Hematopoietic multipotent progenitor cell treated with erythropoietin and hydrocortisone succinate and interleukin-3 and kit ligand, for 15 days (in vitro differentiated cells): ENCODE results near the gene TRNAU1AP.
"Not testable (repeated sequence)": the region's sequence is repeated elsewhere in the genome, so short reads cannot be mapped to it uniquely, and the experiment has no call there.

Experiments
- DNase-seq: peaks from one replicate; pipeline ENCODE4 v3.0.0-alpha.2; 2015; ENCODE audit warnings: low spot score

Gene TRNAU1AP

DNA sequence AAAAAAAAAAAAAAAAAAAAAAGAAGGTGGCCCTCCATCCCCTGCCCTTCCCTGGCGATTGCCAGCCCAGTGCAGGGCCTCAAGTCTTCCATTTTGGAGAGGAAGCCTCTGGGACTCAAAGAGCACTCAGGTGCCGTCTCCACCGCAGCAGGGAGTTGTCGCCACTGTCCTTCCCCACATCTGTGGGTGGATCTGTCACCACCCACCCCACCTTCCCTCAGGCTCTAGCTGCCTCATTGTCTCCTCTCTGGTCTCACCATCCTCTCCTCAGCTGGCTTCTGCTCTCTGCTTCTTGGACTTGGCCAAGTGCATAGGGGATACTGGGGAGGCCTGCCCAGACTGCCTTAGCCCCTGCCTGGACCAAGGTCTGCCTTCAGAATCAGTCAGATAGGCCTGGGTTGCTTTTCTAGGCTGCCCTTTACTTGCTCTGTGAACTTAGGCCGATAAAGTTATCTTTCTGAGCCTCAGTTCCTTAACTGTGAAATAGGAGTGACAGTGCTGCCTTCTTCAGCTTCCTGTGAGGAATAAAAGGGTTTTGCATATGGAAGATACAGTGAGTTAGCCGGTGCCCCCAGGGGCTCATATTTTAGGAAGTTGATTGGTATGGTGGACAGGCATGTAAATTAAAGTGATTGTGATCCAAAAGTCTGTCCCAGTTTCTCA, 31.3 kb upstream of the TRNAU1AP start:
- DNase-seq = no peak

DNA sequence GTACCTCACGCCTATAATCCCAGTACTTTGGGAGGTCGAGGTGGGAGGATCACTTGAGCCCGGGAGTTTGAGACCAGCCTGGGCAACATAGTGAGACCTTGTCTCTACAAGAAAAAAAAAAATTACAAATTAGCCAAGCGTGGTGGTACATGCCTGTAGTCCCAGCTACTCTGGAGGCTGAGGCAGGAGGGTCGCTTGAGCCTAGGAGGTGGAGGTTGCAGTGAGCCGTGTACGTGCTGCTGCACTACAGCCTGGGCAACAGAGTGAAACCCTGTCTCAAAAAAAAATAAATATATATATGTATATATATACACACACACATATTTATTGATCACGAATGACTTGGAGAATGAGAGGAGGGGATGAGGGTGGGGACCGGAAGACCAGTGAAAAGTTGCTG, 30.3 kb upstream of the TRNAU1AP start:
- DNase-seq = not testable (repeated sequence)

DNA sequence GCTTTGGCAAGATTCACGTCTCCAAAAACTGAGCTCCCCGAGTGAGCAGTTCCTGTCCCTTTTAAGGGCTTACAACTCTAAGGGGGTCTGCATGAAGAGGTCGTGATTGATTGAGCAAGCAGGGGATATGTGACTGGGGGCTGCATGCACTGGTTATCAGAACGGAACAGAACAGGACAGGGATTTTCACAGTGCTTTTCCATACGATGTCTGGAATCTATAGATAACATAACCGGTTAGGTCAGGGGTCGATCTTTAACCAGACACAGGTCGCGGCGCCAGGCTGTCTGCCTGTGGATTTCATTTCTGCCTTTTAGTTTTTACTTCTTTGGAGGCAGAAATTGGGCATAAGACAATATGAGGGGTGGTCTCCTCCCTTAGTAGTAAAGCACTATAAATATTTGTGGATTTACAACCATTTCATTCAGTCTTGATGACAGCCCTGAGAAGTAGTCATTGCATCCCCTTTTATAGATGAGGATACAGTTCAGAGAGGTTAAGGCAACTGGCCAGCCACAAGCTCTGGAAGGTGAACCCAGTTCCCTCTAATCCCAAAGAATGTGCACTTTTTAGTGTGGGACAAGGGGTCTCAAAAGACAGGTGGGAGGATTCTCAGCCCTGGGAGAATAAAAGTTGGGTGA, 27.8 kb upstream of the TRNAU1AP start:
- not testable (repeated sequence) for DNase-seq

DNA sequence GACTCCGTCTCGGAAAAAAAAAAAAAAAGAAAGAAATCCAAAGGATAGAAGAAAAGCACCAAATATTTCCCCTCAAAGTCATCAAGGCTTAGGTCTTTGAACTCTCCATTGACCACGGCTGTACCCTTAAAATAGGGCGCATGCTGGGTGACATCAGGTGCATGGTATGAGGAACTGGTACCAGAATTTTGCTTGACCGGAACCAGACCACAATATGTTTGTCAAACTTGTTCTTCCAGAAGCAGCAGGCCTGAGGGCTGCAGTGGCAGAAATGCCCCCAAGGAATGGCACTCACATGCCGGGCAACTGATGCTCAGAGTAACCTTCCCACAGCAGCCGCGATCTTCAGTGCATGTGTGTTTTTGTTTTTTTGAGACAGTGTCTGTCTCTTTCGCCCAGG, 26.0 kb upstream of the TRNAU1AP start:
- no peak for DNase-seq

DNA sequence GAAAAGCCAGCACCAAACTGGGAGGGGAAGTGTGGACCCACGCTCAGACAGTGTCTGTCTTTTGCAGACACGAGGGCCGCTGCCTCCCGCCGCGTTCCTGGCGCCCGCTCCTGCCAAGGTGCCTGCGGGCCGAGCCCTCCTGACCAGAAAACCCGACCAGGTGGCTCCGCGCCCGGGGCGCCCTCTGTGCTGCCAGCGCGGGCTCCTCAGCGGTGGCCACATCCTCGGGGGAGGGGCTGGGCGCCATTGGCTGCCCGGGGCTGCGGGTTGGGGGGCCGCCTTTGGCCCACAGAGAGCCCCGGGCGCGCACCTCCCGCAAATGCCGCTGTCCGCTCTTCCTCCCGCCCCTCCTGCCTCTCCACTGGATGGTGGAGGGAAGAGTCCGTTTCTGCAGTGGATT, 22.4 kb upstream of the TRNAU1AP start:
- DNase-seq = no peak

DNA sequence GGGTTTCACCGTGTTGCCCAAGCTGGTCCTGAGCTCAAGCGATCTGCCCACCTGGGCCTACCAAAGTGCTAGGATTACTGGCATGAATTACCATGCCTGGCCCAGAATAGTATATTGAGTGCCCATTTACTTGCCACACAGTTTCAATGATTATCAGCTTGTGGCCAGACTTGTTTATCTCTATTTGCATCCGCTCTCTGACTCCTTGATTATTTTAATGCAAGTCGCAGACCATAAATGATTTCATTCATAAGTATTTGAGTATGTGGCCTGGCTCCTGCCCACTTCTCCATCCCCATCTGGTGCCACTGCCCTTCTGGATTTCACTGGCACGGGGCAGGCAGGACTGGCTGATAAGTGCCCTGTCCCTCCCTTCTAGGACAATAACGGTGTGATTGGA, 18.2 kb upstream of the TRNAU1AP start:
- peak; percentile 14 for DNase-seq

DNA sequence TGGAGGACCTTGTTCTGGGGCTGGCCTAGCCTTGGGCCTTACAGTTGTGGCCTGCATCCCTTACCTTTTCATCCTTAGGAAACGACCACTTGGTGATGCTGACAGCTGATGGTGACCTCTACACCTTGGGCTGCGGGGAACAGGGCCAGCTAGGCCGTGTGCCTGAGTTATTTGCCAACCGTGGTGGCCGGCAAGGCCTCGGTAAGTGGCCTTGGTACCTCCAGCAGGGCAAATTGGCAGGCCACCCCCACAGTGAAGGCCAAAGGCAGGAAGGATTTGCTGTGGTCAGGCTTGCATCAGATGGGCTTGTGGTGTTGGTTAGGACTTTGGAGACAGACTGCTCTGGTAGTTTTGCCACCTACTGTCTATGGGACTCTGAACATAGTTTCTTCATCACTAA, 17.7 kb upstream of the TRNAU1AP start:
- no peak for DNase-seq

DNA sequence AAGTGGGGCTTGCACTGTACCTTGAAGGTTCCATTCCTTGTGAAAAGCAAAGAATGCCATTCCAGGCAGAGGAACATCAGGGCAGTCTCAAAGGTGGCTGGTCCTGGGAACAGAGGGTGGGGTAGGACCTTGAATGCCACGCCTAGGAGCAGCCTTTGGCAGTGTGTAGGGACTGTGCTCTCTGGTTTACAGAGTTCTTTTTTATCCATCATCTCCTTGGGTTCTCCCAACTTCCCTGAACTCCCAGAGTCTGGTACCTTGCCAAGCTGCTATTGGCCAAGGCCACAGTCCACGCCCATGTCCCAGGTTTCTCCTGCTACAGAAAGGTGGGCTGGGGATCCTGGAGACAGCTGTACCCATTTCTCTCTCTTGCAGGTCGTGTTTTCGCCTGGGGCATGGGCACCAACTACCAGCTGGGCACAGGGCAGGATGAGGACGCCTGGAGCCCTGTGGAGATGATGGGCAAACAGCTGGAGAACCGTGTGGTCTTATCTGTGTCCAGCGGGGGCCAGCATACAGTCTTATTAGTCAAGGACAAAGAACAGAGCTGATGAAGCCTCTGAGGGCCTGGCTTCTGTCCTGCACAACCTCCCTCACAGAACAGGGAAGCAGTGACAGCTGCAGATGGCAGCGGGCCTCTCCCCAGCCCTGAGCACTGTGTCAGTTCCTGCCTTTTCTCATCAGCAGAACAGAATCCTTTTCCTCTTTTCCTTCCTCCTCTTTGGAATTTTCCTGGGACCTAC, 15.3 kb upstream of the TRNAU1AP start:
- DNase-seq = no peak

DNA sequence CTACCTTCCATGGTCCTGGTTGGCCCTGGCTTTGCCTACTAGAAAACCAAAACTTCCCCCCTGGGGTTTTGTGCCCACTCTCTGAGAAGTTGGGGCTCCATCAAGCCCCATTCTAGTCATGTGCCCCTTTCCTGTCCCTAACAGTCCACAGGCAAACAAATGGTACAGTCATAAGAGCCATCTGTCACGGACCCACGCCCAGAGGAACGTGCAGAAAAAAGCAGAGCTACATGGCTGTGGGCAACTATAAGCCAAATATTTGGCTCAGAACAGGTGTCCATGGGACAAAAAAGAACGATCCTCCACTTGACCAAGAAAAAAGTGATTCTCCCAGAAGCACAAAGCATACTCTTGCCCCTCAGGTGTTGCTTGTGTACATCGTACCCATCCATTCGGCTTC, 14.6 kb upstream of the TRNAU1AP start:
- DNase-seq = no peak

DNA sequence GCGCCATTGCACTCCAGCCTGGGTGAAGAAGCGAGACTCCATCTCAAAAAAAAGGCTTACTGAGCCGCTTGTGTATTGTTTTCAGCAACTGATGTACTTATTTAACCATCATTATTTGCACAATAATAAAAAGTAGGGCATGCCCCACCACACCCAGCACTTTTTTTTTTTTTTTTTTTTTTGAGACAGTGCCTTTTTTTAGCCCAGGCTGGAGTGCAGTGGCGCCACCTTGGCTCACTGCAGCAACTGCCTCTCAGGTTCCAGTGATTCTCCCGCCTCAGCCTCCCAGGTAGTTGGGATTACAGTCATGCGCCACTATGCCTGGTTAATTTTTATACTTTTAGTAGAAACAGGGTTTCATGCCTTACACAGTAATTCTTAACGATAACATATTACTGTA, 12.2 kb upstream of the TRNAU1AP start:
- peak; percentile 2 for DNase-seq

DNA sequence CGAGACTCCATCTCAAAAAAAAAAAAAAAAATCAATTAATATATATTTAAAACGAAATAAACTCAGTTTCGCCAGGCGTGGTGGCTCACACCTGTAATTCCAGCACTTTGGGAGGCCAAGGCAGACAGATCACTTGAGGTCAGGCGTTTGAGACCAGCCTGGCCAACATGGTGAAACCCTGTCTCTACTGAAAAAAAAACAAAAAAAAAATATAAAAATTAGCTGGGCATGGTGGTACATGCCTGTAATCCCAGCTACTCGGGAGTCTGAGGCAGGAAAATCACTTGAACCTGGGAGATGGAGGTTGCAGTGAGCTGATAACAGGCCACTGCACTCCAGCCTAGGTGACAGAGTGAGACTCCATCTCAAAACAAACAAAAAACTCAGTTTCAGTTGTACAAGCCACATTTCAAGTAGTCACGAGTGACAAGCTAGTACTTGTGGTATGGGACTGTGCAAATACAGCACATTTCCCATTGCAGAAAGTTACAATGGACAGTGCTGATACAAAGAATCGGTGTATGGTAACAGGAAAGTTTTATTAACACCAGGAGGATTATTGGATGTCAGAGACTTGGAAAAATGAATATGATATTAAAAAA, 11.4 kb upstream of the TRNAU1AP start:
- DNase-seq = not testable (repeated sequence)

DNA sequence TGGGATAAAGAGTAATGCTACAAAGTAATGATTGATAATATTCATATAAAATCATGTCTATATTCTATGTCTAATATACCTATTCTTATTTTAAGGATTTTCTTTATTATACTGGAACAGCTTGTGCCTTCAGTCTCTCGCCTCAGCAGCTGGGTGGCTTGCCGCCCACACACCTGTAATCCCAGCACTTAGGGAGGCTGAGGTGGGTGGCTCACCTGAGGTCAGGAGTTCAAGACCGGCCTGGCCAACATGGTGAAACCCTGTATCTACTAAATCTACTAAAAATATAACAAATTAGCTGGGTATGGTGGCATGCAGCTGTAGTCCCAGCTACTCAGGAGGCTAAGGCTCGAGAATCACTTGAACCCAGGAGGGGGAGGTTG, 7.6 kb upstream of the TRNAU1AP start:
- DNase-seq = no peak

DNA sequence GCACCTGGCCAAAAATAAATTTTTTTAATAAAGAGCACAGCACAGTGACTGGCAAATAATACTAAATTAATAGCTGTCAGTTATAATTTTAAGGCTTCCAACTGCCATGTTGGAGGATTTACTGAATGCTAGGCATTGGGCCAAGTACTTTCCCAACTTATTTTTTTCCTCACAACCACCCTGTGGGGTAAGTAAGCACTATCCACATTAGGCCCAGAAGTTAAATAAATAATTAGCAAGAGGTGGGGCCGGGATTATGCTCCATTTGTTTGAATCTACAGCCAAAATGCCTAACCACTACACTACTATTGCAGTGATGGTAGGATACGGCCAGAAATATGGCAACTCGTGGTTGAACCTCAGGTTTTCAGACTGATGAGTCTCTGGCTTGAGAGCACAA, 4.6 kb upstream of the TRNAU1AP start:
- DNase-seq = no peak

DNA sequence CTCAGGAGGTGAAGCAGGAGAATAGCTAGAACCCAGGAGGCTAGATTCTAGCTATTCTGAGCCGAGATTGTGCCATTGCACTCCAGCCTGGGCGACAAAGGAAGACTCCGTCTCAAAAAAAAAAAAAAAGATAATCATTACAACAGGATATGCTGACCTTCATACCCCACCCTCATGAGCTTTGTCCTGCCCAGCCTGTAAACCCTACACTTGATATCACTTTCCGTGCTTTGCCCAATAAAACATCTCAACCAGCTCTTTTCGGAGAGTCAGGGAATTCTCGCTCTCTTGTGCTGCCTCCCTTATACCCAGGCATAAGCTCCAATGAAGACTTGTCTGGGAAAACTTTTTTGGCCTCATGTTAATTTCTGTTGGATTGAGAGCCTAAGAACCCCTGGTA, 1.5 kb upstream of the TRNAU1AP start:
- no peak for DNase-seq

DNA sequence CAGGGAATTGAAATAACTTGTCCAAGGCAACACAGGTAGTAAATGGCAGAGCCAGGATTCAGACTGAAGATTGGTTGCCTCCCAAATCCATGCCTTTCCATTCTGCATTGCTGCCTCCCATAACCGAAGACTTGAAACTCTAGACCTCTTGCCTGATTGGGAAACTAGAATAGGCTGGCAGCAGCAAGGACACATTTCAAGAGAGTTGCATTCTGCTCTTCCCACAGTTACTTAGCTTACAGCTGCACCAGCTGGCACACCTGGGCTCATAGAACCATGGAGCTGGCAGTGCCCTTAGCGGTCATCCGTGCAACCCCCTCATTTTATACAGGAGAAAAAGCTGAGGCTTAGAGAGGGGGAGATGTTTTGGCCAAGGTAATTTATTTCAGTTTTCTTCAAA, 8.0 kb downstream of the TRNAU1AP start:
- DNase-seq = no peak

DNA sequence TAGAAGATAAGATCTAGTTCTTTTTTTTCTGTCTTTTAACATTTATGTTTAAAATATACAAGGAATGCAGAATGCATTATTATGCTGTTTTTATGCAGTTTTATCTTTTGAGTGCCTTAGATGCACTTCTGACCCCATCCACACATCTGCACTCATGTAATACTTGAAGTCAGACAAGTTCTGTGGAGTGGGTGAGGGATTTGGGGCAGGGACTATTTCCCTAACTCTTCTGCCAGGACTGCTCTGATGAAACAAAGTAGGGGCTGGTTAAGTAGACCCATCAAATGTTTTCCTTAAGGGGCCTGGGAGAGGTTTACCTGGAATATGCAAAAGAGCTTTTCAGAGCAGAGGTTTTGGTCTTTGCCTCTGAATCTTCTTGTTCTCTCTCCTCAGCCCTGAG, 11.4 kb downstream of the TRNAU1AP start:
- no peak for DNase-seq

DNA sequence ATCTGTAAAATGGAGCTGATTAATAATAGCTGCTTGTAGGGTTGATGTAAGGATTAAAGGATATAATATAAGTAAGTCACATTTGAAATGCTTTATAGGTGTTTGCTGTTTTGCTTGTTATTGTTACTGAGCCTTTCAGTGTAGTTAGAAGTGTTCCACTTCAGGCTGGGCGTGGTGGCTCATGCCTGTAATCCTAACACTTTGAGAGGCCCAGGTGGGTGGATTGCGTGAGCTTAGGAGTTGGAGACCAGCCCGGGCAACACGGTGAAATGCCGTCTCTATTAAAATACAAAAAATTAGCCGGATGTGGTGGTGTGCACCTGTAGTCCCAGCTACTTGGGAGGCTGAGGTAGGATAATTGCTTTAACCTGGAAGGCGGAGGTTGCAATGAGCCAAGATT, 12.2 kb downstream of the TRNAU1AP start:
- DNase-seq = no peak

DNA sequence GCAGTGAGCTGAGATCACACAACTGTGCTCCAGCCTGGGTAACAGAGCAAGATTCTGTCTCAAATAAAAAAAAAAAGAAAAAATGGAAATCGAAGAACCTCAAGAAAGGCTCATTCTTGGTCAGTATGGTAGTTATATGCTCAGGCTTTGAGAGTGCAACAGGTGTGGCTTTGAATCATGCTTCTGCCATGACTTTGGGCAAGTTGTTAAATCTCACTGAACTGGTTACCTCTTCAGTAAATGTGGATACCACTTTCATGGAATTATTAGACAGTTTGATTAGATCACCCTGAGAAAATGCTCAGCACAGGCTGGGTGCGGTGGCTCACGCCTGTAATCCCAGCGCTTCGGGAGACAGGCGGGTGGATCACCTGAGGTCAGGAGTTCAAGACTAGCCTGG, 12.8 kb downstream of the TRNAU1AP start:
- no peak for DNase-seq

DNA sequence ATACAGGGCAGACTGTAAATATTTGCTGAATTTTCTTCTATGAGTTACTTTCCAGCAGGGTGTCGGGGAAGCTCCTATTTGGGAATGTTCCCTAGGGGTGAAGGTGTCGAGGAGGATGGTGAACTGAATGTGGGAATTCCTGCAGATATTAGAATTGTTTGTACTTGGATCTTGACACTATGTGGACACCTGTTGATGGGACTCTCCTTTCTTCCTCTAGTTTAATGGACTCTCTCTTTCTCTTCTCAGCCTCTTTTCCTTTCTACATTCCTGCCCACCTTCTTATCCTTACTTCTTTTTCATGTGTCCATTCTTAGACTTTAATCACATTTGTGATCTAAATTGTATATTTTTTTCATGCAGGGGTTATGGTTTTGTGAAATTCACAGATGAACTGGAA, 14.0 kb downstream of the TRNAU1AP start:
- no peak for DNase-seq

DNA sequence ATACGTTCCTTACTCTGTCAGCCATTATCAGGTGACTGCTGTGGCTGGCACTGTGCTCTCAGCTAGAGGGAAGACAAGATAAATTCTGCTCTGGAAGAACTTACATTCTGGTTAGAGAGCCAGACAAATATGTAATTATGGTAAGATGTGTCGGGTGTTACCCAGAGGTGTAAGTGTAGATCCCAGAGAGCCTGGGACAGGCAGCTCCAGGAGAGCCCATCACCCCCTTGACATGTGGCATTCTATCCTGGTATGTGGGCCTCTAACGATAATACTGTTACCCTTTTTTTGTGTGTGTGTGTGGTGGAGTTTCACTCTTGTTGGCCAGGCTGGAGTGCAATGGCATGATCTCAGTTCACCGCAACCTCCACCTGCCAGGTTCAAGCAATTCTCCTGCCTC, 19.0 kb downstream of the TRNAU1AP start:
- DNase-seq = no peak

DNA sequence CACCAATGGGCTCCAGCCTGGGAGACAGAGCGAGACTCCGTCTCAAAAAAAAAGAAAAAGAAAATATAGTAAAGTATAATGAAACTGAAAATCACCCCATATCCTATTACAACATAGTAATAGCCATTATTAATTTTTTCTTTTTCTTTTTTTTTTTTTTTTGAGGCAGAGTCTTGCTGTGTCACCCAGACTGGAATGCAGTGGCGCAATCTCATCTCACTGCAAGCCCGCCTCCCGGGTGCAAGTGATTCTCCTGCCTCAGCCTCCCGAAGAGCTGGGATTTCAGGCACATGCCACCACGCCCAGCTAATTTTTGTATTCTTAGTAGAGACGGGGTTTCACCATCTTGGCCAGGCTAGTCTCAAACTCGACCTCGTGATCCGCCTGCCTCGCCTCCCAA, 20.0 kb downstream of the TRNAU1AP start:
- DNase-seq = not testable (repeated sequence)

DNA sequence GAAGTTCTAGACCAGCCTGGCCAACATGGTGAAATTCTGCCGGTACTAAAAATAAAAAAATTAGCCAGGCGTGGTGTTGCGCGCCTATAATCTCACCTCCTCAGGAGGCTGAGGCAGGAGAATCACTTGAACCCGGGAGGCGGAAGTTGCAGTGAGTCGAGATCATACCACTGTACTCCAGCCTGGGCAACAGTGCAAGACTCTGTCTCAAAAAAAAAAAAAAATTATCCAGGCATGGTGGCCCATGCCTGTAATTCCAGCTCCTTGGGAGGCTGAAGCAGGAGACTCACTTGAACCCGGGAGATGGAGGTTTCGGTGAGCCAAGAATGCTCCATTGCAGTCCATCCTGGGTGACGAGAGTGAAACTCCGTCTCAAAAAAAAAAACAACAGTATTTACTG, 20.7 kb downstream of the TRNAU1AP start:
- no peak for DNase-seq

DNA sequence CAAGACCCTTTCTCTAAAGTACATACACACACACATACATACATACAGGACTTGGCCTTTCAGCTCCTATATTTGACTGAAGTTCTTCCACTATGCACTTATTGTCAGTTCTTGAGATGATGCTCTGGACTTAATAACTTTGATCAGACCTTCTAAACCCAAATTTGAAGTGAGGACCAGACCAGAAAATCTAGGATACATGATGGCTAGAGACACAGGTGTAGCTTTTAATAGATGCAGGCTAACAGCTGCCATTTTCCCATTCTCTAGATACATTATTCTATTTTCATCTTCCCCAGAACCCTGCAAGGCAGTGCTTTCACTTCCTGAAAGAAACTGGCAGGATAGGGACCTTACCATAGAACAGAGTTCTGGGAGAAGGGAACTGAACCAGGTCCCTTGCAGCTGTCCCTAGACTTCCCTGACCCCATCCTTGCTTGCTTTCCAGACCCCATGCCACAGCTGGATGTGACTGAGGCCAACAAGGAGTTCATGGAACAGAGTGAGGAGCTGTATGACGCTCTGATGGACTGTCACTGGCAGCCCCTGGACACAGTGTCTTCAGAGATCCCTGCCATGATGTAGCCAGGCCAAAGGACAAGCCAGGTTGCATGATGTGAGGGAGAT, 24.3 kb downstream of the TRNAU1AP start:
- DNase-seq = no peak
